GM19035 (cell line): ENCODE results near the gene RBPJL.

ENCODE experiments used
- ATAC-seq: cut with Tn5 transposase; IDR thresholded peaks from one replicate; pipeline ENCODE4 v1.9.1; 2021; ENCODE audit not compliant: unreplicated experiment

Gene RBPJL

DNA sequence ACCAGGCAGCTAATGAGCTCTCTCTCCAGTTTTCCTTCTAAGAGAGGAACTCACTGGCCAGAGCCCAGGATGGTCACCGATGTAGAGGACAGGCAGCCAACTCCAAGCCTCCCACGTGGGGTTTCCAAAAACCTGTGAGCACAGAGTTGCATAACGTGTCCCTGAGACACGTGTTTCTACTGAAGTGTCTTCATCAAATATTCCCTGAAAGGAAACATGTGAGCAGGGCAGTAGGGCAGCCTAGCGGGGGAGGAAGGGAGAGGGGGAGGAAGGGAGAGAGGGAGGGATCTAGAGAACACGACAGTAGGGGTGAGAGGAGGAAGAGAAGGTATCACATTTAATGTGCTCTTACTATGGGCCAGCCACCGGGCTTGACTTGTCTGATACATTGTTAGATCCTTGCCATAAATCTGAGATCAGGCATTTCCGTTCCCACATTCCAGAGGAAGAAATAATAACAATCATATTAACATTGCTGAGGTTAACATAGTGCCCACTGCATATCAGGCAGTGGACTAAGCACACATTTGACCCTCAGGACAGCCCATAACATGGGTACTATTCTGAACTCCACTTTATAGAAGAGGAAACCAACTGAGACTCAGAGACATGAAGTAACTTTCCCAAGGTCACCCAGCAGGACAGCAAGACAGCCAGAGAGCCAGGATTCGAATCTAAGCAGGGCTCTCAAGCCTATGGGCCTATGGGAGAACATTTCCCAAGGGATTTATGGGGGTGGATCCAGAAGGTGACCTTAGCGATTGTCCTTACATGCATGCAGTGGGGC lies 51.8 kb downstream of the RBPJL start:
- no peak for ATAC-seq

DNA sequence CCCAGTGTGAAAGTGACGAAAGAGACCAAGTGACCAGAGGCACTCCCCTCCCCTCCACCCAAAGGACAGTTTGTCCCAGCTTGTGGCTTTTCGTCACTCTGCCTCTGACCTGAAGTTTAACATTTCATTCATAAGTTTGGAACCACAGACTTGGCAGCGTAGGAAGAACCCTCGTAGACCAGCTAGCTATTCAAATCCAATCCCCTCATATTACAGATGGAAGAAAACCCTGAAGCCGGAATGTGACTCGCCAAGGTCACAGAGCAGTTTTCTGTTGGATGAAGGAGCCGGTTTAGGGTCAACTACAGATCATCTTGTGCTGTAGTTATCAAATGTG lies 52.4 kb downstream of the RBPJL start:
- no peak for ATAC-seq

DNA sequence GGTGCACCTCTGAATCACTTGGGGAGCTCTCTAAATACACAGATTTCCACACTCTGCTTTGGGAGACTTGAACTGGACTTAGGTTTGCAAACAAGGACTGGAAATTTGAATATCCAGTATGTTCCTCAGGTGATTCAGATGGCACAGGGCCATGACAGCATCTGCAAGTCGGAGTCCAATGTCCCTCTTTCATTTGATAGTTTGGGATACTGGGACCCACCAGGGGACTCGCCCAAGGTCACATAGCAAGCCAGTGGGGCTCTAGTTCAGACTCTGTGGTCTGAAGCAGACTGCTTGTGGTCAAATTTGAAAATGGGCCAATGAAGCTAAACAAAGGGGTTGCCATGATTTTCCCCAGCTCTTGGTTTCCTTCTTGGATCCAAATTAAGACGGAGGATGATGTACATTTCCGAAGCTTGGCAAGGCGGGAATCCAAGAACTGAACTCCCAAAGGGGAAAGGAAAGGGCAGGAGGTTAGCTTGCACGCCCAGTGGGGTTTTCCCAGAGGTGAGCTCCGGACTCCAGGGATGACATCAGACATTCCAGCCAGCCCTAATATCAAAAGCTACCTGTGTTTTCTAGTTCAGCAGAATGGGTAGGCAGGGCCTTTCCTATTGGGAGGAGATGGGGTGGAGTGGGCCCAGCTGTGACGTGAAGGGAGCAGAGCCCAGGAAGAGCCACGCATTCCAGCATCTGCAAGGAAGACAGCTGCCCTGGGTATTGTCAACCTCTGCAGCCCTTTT lies 52.9 kb downstream of the RBPJL start:
- no peak for ATAC-seq

DNA sequence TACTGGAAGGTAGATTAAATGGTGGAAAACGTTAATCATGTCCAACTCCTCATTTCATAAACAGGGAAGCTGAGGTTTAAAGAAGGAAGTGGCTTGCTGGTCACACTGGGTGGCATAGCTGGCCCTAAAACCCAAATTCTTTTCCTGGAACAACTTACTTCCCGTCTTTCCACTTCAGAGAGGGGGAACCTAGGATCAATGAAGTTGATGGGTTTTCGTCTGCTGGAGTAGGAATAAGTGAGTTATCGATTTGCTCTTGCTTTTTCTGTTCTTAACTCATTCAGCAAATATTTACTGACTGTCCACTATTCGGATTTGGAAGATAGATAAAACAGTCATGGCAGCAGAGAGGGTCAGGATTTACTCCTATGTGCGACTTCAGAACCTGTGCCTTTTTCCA lies 55.2 kb downstream of the RBPJL start:
- no peak for ATAC-seq

DNA sequence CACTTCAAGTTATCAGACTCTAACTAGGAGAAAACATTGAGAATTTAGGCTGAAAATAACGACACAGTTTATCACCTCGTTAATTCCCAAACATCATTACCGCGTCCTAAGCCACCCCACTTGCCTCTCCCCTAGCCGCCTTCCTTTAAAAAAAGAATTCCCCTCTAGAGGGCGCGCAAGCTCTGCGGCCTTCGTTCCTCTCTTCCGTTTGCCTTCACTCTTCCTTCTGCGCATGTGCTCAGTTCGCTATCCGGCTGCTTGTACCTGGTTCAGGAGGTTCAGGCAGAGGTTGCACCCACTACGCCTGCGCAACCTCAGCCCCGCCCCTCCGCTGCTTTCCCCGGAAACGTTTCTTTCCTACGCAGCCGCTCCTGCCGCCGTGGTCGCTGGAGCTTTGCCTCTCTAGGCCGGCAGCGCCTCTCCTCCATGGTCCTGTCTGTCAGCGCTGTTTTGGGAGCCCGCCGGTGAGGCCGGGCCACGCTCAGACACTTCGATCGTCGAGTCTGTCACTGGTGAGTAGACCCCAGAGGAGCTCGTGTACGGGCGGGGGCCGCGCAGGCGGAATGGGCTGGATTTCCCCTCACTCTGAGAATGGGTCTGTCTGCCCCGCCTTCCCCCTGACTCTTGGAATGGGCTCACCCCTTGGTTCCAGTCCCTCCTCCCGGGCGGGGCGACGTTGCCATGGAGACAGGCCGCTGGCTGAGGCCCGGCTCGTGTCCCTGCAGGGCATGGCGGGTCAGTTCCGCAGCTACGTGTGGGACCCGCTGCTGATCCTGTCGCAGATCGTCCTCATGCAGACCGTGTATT lies 56.4 kb downstream of the RBPJL start, which contains the start of gene SYS1:
SYS1 (plus strand) TSS at position 353 of the 807 bp plus-strand sequence; CDS start at position 729, 376 bp downstream.
- ATAC-seq, result peak; percentile 85

DNA sequence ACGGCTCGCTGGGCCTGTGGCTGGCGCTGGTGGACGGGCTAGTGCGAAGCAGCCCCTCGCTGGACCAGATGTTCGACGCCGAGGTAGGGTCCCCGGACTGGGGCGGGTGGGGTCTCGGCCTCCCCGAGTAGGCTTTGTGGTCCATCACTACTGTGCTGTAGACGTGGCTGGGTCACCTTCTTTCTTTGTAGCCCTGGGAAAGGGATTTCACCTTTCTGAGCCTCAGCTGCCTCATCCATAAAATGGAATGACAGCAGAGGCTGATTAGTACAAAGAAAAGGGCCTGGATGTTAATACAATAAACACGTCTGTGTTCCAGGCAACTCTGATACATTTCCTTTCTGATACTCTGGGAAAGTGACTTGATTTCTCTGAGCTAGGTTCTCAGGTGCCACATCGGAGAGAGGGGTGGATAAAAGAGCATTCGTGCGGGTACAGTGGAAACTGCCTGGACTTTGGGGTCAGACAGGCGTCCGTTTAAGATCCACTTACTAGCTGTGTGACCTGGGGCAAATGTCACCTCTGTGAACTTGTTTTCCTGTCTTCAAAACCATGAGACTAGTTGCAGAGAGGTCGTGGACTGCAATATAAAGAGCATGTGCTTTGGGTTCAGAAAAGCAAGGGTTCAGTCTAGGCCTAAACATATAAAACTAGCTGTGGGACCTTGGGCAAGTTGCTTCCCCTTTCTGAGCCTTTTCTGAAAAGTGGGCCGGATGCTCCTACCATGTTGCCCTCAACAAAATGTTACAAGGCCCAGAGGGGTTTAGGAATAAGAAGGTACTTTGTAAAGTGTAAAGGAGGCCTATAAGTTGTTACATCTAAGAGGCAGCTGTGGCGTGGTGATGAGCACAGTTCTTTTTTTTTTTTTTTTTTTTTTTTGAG lies 57.2 kb downstream of the RBPJL start:
- no peak for ATAC-seq

DNA sequence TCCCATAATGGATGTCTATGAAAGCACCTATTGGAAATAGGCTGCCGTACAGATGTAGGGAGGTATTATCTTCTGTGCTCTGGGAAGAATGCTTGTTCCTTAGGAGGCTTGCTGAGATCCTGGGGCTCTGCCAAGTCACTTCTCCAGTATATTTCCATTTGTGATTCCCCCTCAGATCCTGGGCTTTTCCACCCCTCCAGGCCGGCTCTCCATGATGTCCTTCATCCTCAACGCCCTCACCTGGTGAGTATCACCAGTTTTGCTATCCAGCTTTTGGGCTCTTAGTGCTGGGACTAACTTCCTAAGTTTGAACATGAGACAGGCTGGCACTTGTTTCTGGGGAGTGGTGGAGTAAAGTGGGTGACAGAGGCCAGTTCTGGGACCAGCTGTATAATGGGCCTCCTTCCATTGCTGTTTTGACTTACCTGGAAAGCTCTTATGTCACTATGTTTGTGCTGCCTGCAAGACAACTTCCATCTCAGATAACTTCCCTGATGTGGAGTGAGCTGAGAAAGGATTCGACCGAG lies 58.9 kb downstream of the RBPJL start:
- ATAC-seq, result no peak

DNA sequence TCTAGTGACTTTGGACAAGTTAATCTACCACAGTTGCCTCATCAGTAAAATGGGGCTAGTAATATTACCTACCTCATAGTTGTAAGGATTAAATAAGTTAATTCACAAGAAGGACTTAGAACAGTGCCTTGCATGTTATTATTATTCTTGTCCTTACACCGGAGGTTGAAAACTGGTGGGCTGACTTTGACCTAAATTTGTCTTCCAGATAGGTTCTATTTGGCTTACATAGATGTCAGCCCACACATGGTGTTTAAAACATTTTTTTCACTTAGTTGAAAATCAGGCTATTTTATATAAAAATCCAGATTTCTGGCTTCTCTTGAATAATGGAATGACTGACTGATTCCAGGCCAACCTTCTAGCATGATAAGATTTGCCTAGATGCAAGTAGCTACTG lies 59.6 kb downstream of the RBPJL start:
- ATAC-seq, result no peak

DNA sequence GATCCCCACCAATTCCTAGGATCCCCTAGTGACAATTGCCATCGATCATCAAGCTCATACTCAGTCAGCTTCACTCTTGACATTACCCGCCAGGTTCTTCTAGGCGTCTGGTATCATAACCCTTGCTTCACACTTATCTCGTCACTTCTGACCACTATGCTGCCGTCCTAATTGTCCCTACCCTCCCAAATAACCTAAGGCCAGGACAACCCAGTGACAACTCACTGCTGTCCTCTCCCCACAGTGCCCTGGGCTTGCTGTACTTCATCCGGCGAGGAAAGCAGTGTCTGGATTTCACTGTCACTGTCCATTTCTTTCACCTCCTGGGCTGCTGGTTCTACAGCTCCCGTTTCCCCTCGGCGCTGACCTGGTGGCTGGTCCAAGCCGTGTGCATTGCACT lies 60.0 kb downstream of the RBPJL start:
- no peak for ATAC-seq

DNA sequence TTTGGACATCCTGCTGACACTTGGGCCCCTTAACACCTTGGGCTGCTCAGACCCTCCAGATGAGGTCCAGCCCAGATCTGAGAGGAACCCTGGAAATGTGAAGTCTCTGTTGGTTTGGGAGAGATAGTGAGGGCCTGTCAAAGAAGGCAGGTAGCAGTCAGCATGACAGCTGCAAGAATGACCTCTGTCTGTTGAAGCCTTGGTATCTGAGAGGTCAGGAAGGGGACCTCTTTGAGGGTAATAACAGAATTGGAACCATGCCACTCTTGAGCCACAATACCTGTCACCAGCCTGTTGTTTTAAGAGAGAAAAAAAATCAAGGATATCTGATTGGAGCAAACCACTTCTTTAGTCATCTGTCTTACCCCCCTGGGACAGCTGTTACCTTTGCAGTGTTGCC lies 60.5 kb downstream of the RBPJL start:
- no peak for ATAC-seq
